Peyer's patch (tissue), 4 donors: Measurements from ENCODE around the gene PACRG.

ENCODE experiments used
- CTCF ChIP-seq, 6 experiments: fragments of 450-650 bp in 4 of 6; fragments of 200-600 bp in 2 of 6; sonication (generic) in 1 of 6; IDR thresholded peaks; one replicate each; pipeline ENCODE4 v1.5.1; 2017 to 2019; ENCODE audit warnings: antibody characterized with exemption in 6 of 6, mild to moderate bottlenecking in 3 of 6, moderate library complexity in 1 of 6
- POLR2A ChIP-seq, 2 donors: fragments of 450-650 bp; IDR thresholded peaks; one replicate each; pipeline ENCODE4 v1.5.1; 2017; ENCODE audit warnings: antibody characterized with exemption in 2 of 2, mild to moderate bottlenecking in 2 of 2, moderate library complexity in 2 of 2

DNA sequence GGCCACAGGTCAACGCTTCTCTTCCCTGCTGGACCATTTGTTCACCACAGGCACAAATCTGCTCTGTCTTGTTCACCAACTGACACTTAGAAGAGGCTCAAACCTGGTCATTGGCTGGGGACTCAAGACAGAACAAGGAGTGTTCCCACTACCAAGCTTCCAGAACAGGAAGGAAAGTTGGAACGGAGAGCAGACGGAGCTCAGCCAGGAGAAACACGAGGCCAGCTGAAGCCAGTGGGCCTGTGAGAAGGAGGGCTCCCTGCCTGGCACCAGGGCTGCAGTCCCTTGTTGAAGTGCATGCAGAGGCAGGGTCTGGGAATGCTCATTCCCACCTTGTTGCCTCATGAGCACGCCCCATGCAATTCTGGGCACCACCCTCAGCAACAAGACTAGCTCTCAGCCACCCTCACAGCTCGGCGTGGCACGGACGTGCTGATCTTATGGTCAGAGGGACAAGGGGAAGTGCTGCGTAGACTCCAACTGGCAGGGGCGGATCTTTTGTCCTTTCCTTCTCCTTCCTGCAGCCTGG, 450.2 kb downstream of the PACRG start:
- no peak for TF ChIP-seq CTCF (IDR thresholded peaks at IDR 0.05)
- TF ChIP-seq POLR2A (IDR thresholded peaks at IDR 0.05) = no peak
